ENCODE measurements around the gene POLD2. TPM values are rescaled to one million over a fixed set of nuclear protein-coding genes. Genes with fewer than 3 reads are reported as not detected.

The POLD2 gene
- total and polyA plus RNA-seq, 2 of the 13 experiments (the other 11 are each of a cell fraction or from before 2014, with no cell fraction given) = 87.6 to 95.1 TPM

- no peak for DNase-seq (ENCODE audit: low spot score)
- ChIA-PET CTCF (ENCODE audit: low intra/inter-chr PET ratio, low total read pairs) (no interaction called here), POLR2A (interaction anchor here (1.2 kb wide), 1 partner anchor 8 kb away, joined by 4 read pairs; no protein-coding TSS in a partner anchor)
- Histone ChIP-seq H4K20me1 (ENCODE audit: insufficient read depth, low read length) (no peaks in the 10 kb centered on the region), H3K4me3 (replicated peaks in 1 of 3; ENCODE audit: insufficient read depth in 1 of 3, low read depth in 2 of 3, low read length in 3 of 3) (no peak overlapping the region), H2AFZ (ENCODE audit: low read length) (no peak overlapping the region), H3K79me2 (ENCODE audit: insufficient read depth, low read length) (no peaks in the 10 kb centered on the region), H3K36me3 (replicated peaks in 1 of 2; ENCODE audit: control insufficient read depth in 1 of 2, insufficient read depth in 2 of 2, low read length in 2 of 2) (peaks cover 6 to 16% of the 10 kb centered on the region in 2 experiments; a peak in 4 of 5 replicates), H3K27me3 (ENCODE audit: control insufficient read depth in 1 of 2, insufficient read depth in 2 of 2, low read length in 2 of 2) (peaks cover 0 to 14% of the 10 kb centered on the region in 2 experiments; a peak in 2 of 5 replicates), H3K4me2 (ENCODE audit: low read depth, low read length) (no peak overlapping the region), H3K9ac (ENCODE audit: insufficient read depth, low read depth, low read length) (no peak overlapping the region), H3K9me3 (ENCODE audit: low read length) (no peaks in the 10 kb centered on the region), H3K27ac (ENCODE audit: extremely low read length, insufficient read depth, low read length) (no peak overlapping the region), H3K4me1 (ENCODE audit: insufficient read depth, low read length) (peaks cover 19% of the 10 kb centered on the region)
- ATAC-seq = no peak
- in situ Hi-C loops (cut with HindIII; ENCODE audit: extremely low pct_ligation_motif_present, low pct_unique_long_range_greater_than_20kb) (no loop called here), intact Hi-C loops (cut with micrococcal nuclease; ENCODE audit: unreplicated experiment) (no loop called here)
- no peak for FAIRE-seq
- 100% methylated on average over 4 of the region's 5 CpGs for WGBS (ENCODE audit: low lambda C conversion rate)
- no peak for TF ChIP-seq ZNF274 (CRISPR knock-in tag; IDR thresholded peaks at IDR 0.05)
- no peak for TF ChIP-seq ZNF292 (CRISPR knock-in tag; IDR thresholded peaks at IDR 0.05; ENCODE audit: borderline replicate concordance, low read depth)
- no peak for TF ChIP-seq ZNF644 (CRISPR knock-in tag; IDR thresholded peaks at IDR 0.05; ENCODE audit: low read depth)
- no peak for TF ChIP-seq NFRKB (IDR thresholded peaks at IDR 0.05)
- no peak for TF ChIP-seq NCOA5 (CRISPR knock-in tag; IDR thresholded peaks at IDR 0.05)
- TF ChIP-seq KMT2B (CRISPR knock-in tag; IDR thresholded peaks at IDR 0.05) = no peak
- TF ChIP-seq ASH2L (IDR thresholded peaks at IDR 0.05; ENCODE audit: insufficient read length, low read depth, low read length) = no peak
- no peak for TF ChIP-seq ZNF44 (CRISPR knock-in tag; IDR thresholded peaks at IDR 0.05)
- no peak for TF ChIP-seq ELF3 (CRISPR knock-in tag; IDR thresholded peaks at IDR 0.05)
- TF ChIP-seq ZNF326 (CRISPR knock-in tag; IDR thresholded peaks at IDR 0.05; ENCODE audit: borderline replicate concordance) = no peak
- TF ChIP-seq ZNF576 (CRISPR knock-in tag; IDR thresholded peaks at IDR 0.05) = no peak
- no peak for TF ChIP-seq HNF4G (IDR thresholded peaks at IDR 0.05; ENCODE audit: borderline replicate concordance, low read depth, low read length)
- TF ChIP-seq HNF4G (CRISPR knock-in tag; IDR thresholded peaks at IDR 0.05; ENCODE audit: borderline replicate concordance, low read depth) = no peak
- TF ChIP-seq ZSCAN5A (CRISPR knock-in tag; IDR thresholded peaks at IDR 0.05; ENCODE audit: borderline replicate concordance) = no peak
- BruUV-seq (replicated peaks) = no TSS peak
Measured at GRCh38 chr7:44080118-44080517, 43.2 kb downstream of the POLD2 start.
